Measurements from ENCODE around the gene COA7. TPM values are rescaled to one million over a fixed set of nuclear protein-coding genes. Genes with fewer than 3 reads are reported as not detected.

The COA7 gene
- total RNA-seq, 3 donors from 2014 or later = 7.4 to 12.8 (median 9.8) TPM

- H3K4me1 ChIP-seq = no peaks in the 10 kb centered on the region
Observed at GRCh38 chr1:52679498-52679897, 18.6 kb downstream of the COA7 start.

GRCh38 chr1:52679048-52679447 is 19.1 kb downstream of the COA7 start:
- H3K4me1 ChIP-seq = no peaks in the 10 kb centered on the region
- H3K9me3 ChIP-seq = no peaks in the 10 kb centered on the region
- TF ChIP-seq CTCF (IDR thresholded peaks at IDR 0.05) = no peak
- no peak for TF ChIP-seq POLR2AphosphoS5 (IDR thresholded peaks at IDR 0.05)
- TF ChIP-seq POLR2A (IDR thresholded peaks at IDR 0.05) = no peak
- no peak overlapping the region for H3K27ac ChIP-seq
- no peak overlapping the region for H3K4me3 ChIP-seq
- H3K36me3 ChIP-seq = no peaks in the 10 kb centered on the region
- no peak for DNase-seq (ENCODE audit: low spot score in 2 of 2)
- H3K27me3 ChIP-seq = no peaks in the 10 kb centered on the region
- intact Hi-C loops (cut with DNase I; ENCODE audit: low total_unique reads) = no loop called here

More at GRCh38 chr1:52679498-52679897, 18.6 kb downstream of the COA7 start:
- intact Hi-C loops (cut with DNase I; ENCODE audit: low total_unique reads) = no loop called here
- Histone ChIP-seq H3K4me3 (no peak overlapping the region), H3K27me3 (no peaks in the 10 kb centered on the region), H3K9me3 (no peaks in the 10 kb centered on the region), H3K36me3 (no peaks in the 10 kb centered on the region), H3K27ac (no peak overlapping the region)
- no peak for TF ChIP-seq CTCF (IDR thresholded peaks at IDR 0.05)
- TF ChIP-seq POLR2A (IDR thresholded peaks at IDR 0.05) = no peak
- no peak for TF ChIP-seq POLR2AphosphoS5 (IDR thresholded peaks at IDR 0.05)
- no peak for DNase-seq (ENCODE audit: low spot score in 2 of 2)

- TF ChIP-seq POLR2AphosphoS5 (IDR thresholded peaks at IDR 0.05) = no peak
- TF ChIP-seq POLR2A (IDR thresholded peaks at IDR 0.05) = no peak
- TF ChIP-seq CTCF (IDR thresholded peaks at IDR 0.05) = no peak
- no peaks in the 10 kb centered on the region for H3K27me3 ChIP-seq
- no peak overlapping the region for H3K4me3 ChIP-seq
- H3K27ac ChIP-seq = no peak overlapping the region
- intact Hi-C loops (cut with DNase I; ENCODE audit: low total_unique reads) = no loop called here
- DNase-seq (ENCODE audit: low spot score in 2 of 2) = no peak
- no peaks in the 10 kb centered on the region for H3K9me3 ChIP-seq
- no peaks in the 10 kb centered on the region for H3K36me3 ChIP-seq
- H3K4me1 ChIP-seq = no peaks in the 10 kb centered on the region
Observed at GRCh38 chr1:52677076-52677806, 20.9 kb downstream of the COA7 start.

GRCh38 chr1:52676249-52676903 is 21.8 kb downstream of the COA7 start:
- Histone ChIP-seq H3K27me3 (no peaks in the 10 kb centered on the region), H3K36me3 (no peaks in the 10 kb centered on the region), H3K4me3 (no peak overlapping the region), H3K4me1 (no peaks in the 10 kb centered on the region), H3K9me3 (no peaks in the 10 kb centered on the region), H3K27ac (no peak overlapping the region)
- intact Hi-C loops (cut with DNase I; ENCODE audit: low total_unique reads) = no loop called here
- no peak for DNase-seq (ENCODE audit: low spot score in 2 of 2)
- TF ChIP-seq POLR2AphosphoS5 (IDR thresholded peaks at IDR 0.05) (no peak), POLR2A (IDR thresholded peaks at IDR 0.05) (no peak), CTCF (IDR thresholded peaks at IDR 0.05) (no peak)
